Stimulated activated naive CD8-positive, alpha-beta T cell treated with anti-CD3 and anti-CD28 coated beads, Interleukin-15, amount 100 ng/mL, for 72 hours (primary cell): ENCODE results near the gene CCDC92.

Experiments used
- ATAC-seq: fragments of 150-1000 bp; cut with Tn5 transposase; 2 replicates; pipeline ENCODE4 v1.10.0; 2021; ENCODE audit warnings: mild to moderate bottlenecking, moderate library complexity
- DNase-seq, 2 donors: peaks; one replicate each; pipeline ENCODE4 v3.0.0; 2021 to 2022
- H3K27ac Mint-ChIP-seq, 2 donors: one replicate each; pipeline ENCODE4 v1.8.0; 2022; ENCODE audit warnings: mild to moderate bottlenecking in 2 of 2, mixed read lengths in 2 of 2, moderate library complexity in 2 of 2
- H3K27me3 Mint-ChIP-seq: one replicate; pipeline ENCODE4 v1.8.0; 2022; ENCODE audit warnings: mixed read lengths
- H3K4me1 Mint-ChIP-seq: one replicate; pipeline ENCODE4 v1.8.0; 2022; ENCODE audit warnings: mild to moderate bottlenecking, mixed read lengths
- H3K4me3 Mint-ChIP-seq, 2 donors: one replicate each; pipeline ENCODE4 v1.8.0; 2022; ENCODE audit warnings: mild to moderate bottlenecking in 2 of 2, mixed read lengths in 2 of 2, moderate library complexity in 1 of 2
- H3K9me3 Mint-ChIP-seq, 2 donors: one replicate each; pipeline ENCODE4 v1.8.0; 2022; ENCODE audit warnings: mixed read lengths in 2 of 2

Gene CCDC92

DNA sequence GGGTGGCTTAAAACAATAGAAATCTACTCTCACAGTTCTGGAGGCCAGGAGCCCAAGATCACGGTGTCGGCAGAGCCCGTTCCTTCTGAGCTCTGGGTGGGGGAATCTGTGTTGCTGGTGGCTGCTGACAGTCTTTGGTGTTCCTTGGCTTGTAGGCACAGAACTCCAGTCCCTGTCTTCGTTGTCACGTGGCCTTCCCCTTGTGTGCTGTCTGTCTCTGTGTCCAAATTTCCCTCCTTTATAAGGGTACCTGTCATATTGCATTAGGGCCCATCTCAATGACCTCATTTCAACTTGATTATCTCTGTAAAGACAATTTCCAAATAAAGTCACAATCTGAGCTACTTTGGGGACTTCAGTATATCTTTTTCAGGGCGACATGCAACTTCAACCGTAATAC, 81.6 kb downstream of the CCDC92 start:
- no peak for DNase-seq
- H3K9me3 Mint-ChIP-seq, result no peaks in the 10 kb centered on the region
- ATAC-seq, result no peak
- no peak overlapping the region for H3K4me3 Mint-ChIP-seq
- peaks cover 20% of the 10 kb centered on the region for H3K27me3 Mint-ChIP-seq
- no peak overlapping the region for H3K27ac Mint-ChIP-seq
- H3K4me1 Mint-ChIP-seq, result no peaks in the 10 kb centered on the region

DNA sequence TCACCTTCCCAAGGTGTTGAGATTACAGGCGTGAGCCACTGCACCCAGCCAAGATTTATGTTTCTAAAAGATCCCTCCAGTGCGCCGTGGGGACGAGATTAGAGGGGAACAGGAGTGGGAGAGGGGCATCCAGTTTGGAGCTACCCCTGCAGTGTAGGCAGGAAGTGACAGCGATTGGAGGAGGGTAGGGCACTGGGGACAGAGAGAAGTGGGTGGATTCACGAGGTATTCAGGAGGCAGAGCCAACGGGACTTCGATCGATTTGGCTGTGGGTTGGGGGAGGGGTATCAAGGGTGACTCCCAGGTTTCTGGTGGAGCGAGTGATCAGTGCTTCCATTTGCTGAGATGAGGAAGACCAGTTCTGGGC, 82.1 kb downstream of the CCDC92 start:
- Mint-ChIP-seq H3K4me1 (no peaks in the 10 kb centered on the region), H3K27ac (no peak overlapping the region), H3K4me3 (no peak overlapping the region), H3K27me3 (peaks cover 25% of the 10 kb centered on the region), H3K9me3 (no peaks in the 10 kb centered on the region)
- ATAC-seq (no peak), DNase-seq (no peak)

DNA sequence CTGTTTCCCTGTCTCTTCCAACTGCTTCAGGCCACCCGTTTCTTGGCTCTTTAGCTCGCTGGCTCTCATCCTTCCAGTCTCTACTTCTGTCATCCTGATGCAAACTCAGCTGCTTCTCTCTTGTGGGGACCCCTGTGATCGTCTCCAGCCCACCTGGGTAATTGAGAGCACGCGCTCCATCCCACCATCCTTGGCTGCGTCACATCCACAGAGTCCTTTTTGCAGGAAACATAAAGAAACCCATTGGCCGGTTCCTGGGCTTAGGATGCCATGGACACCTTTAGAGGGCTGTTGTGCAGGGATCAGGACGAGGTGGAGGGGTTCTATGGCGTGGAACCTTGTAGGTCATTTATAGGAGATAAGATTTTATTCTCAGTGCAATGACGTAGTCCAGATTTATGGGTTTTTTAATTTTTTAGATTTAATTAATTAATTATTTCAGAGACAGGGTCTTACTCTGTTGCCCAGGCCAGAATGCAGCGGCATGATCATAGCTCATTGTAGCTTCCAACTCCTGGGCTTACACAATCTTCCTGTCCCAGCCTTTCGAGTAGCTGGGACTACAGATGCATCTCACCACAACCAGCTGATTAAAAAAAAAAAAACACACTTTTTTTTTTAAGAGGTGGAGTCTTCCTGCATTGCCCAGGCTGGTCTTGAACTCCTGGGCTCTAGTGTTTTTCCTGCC, 82.6 kb downstream of the CCDC92 start:
- no peak overlapping the region for H3K4me3 Mint-ChIP-seq

DNA sequence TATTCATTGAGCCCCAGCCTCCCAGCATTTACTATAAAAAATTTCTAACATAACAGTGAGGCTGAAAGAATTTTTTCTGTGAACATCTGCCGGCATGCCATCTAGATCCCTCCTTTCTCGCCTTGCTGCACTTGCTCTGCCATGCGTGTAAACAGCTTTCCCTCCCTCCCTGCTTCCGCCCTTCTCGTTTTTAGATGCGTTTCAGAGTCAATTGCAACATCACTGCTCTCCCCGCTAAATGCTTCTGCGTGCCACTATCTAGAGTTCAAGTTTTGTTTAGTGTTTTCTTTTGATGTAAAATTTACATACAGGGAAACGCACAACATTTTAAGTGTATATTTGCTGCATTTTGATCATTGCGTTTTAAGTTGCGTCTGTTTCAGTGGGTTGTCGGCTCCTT, 83.6 kb downstream of the CCDC92 start:
- H3K4me1 Mint-ChIP-seq, result no peaks in the 10 kb centered on the region
- no peak overlapping the region for H3K27ac Mint-ChIP-seq
- no peaks in the 10 kb centered on the region for H3K9me3 Mint-ChIP-seq
- no peak for ATAC-seq
- peaks cover 27% of the 10 kb centered on the region for H3K27me3 Mint-ChIP-seq
- no peak for DNase-seq
- no peak overlapping the region for H3K4me3 Mint-ChIP-seq

More for the DNA sequence above, 82.6 kb downstream of the CCDC92 start:
- H3K27ac Mint-ChIP-seq, result no peak overlapping the region
- peaks cover 27% of the 10 kb centered on the region for H3K27me3 Mint-ChIP-seq
- no peaks in the 10 kb centered on the region for H3K9me3 Mint-ChIP-seq
- DNase-seq (no peak), ATAC-seq (no peak)
- no peaks in the 10 kb centered on the region for H3K4me1 Mint-ChIP-seq

DNA sequence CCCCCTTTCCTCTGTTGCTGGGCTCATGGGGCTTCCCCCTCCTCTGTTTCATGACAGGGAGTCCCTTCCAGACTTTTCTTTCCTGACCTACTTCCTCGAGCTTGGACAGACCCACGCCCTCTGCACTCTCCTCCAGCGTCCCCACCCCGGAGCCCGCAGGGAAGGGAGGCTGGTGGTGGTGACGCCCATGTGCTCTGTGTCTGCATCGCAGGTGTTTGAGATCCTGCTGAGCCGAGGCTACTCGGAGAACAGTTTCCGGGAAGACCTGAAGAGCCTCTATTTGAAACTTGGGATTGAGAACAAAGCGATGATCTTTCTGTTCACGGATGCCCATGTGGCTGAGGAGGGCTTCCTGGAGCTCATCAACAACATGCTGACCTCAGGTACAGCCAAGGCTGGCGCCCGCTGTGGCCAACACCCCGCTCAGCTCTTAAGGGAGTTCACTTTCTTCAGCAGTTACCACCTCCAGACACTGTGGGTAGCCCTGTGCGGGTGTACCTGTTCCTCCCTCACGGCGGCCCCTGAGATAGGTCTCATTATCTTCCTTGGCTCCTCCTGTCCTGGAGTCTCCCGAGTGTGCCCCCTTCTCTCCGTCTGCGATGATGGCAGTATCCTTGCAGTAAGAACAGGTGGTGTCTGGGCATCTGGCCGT, 85.6 kb downstream of the CCDC92 start:
- DNase-seq (no peak), ATAC-seq (no peak)
- Mint-ChIP-seq H3K4me3 (no peak overlapping the region), H3K4me1 (no peaks in the 10 kb centered on the region), H3K27me3 (peaks cover 27% of the 10 kb centered on the region), H3K27ac (no peak overlapping the region), H3K9me3 (no peaks in the 10 kb centered on the region)

DNA sequence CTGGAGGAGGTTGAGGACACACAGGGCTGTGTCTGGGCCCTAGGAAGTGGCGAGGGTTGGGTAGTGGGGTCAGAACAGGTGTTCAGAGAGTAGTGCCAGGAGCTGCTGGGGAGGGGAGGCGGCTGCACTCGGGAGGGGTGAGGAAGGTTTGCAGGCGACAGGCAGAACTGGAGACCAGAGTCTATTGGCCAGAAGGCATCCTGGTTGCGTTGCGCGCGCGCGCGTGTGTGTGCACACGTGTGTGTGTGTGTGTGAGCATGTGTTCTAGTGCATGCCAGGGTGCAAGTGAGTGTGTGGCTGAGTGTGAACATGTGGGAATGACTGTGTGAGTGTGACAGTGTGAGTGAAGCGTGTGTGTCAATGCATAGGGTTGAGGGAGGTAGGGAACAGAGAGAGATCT, 86.4 kb downstream of the CCDC92 start:
- ATAC-seq (no peak), DNase-seq (no peak)
- H3K4me3 Mint-ChIP-seq, result no peak overlapping the region
- peaks cover 22% of the 10 kb centered on the region for H3K27me3 Mint-ChIP-seq
- no peaks in the 10 kb centered on the region for H3K9me3 Mint-ChIP-seq
- no peaks in the 10 kb centered on the region for H3K4me1 Mint-ChIP-seq
- no peak overlapping the region for H3K27ac Mint-ChIP-seq
